ENCODE data around the gene SERPINE3.

DNA sequence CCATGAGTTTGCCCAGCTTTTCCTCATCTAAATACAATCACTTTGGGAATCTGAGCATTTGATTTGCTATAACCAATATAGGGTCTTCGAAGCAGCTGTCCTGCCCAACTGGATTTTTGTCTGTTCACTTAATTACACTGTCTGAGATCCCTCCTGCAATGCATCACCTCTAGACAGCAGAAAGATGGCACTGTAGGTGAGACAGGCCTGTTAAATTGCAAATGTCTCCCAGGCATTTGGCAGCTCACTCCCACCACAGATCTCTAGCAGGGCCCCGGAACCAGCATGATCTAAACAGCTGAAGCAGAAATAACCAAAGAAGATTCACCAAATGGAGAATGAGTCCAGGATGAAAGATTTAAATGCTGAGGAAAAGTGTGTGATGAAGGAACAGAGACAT is 41.9 kb upstream of the SERPINE3 start:
- TF ChIP-seq, protein P1, sequence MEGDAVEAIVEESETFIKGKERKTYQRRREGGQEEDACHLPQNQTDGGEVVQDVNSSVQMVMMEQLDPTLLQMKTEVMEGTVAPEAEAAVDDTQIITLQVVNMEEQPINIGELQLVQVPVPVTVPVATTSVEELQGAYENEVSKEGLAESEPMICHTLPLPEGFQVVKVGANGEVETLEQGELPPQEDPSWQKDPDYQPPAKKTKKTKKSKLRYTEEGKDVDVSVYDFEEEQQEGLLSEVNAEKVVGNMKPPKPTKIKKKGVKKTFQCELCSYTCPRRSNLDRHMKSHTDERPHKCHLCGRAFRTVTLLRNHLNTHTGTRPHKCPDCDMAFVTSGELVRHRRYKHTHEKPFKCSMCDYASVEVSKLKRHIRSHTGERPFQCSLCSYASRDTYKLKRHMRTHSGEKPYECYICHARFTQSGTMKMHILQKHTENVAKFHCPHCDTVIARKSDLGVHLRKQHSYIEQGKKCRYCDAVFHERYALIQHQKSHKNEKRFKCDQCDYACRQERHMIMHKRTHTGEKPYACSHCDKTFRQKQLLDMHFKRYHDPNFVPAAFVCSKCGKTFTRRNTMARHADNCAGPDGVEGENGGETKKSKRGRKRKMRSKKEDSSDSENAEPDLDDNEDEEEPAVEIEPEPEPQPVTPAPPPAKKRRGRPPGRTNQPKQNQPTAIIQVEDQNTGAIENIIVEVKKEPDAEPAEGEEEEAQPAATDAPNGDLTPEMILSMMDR (IDR thresholded peaks at IDR 0.05): no peak
- no peak for TF ChIP-seq POLR2A (IDR thresholded peaks at IDR 0.05)

Data from thyroid gland (tissue), 4 donors.